Measurements from ENCODE around the gene CLSTN3.

The CLSTN3 gene

GRCh38 chr12:7096979-7097378, 33.2 kb upstream of the CLSTN3 start:
- Histone ChIP-seq H3K27ac (no peak overlapping the region), H3K79me2 (ENCODE audit: insufficient read depth, low read depth) (no peaks in the 10 kb centered on the region), H3K36me3 (ENCODE audit: insufficient read depth) (no peaks in the 10 kb centered on the region), H2AFZ (ENCODE audit: low read depth) (no peak overlapping the region), H3K4me2 (no peak overlapping the region), H3K4me3 (IDR thresholded peaks at IDR 0.05; ENCODE audit: insufficient read depth, low read depth, low read length) (no peak overlapping the region), H3K27me3 (ENCODE audit: insufficient read depth, low read depth) (no peaks in the 10 kb centered on the region), H3K9ac (no peak overlapping the region), H3K4me1 (ENCODE audit: low read depth, poor library complexity, severe bottlenecking) (peaks cover 8% of the 10 kb centered on the region), H4K20me1 (ENCODE audit: insufficient read depth) (no peaks in the 10 kb centered on the region)
- TF ChIP-seq CTCF (conservative IDR thresholded peaks at IDR 0.05; ENCODE audit: low read depth, low read length), result no peak

- H3K27me3 ChIP-seq (ENCODE audit: insufficient read depth, low read depth), result no peaks in the 10 kb centered on the region
- H3K36me3 ChIP-seq (ENCODE audit: insufficient read depth), result no peaks in the 10 kb centered on the region
- H3K9ac ChIP-seq, result no peak overlapping the region
- no peak overlapping the region for H3K4me2 ChIP-seq
- H4K20me1 ChIP-seq (ENCODE audit: insufficient read depth), result no peaks in the 10 kb centered on the region
- no peak overlapping the region for H2AFZ ChIP-seq (ENCODE audit: low read depth)
- H3K79me2 ChIP-seq (ENCODE audit: insufficient read depth, low read depth), result no peaks in the 10 kb centered on the region
- no peaks in the 10 kb centered on the region for H3K4me1 ChIP-seq (ENCODE audit: low read depth, poor library complexity, severe bottlenecking)
- H3K4me3 ChIP-seq (IDR thresholded peaks at IDR 0.05; ENCODE audit: insufficient read depth, low read depth, low read length), result no peak overlapping the region
- no peak overlapping the region for H3K27ac ChIP-seq
- no peak for TF ChIP-seq CTCF (conservative IDR thresholded peaks at IDR 0.05; ENCODE audit: low read depth, low read length)
Observed at GRCh38 chr12:7099290-7099996, 30.7 kb upstream of the CLSTN3 start.

- H3K27ac ChIP-seq, result no peak overlapping the region
- no peak overlapping the region for H2AFZ ChIP-seq (ENCODE audit: low read depth)
- no peaks in the 10 kb centered on the region for H3K4me1 ChIP-seq (ENCODE audit: low read depth, poor library complexity, severe bottlenecking)
- H3K4me2 ChIP-seq, result no peak overlapping the region
- no peaks in the 10 kb centered on the region for H4K20me1 ChIP-seq (ENCODE audit: insufficient read depth)
- TF ChIP-seq CTCF (conservative IDR thresholded peaks at IDR 0.05; ENCODE audit: low read depth, low read length), result no peak
- H3K27me3 ChIP-seq (ENCODE audit: insufficient read depth, low read depth), result no peaks in the 10 kb centered on the region
- H3K36me3 ChIP-seq (ENCODE audit: insufficient read depth), result no peaks in the 10 kb centered on the region
- no peak overlapping the region for H3K4me3 ChIP-seq (IDR thresholded peaks at IDR 0.05; ENCODE audit: insufficient read depth, low read depth, low read length)
- no peaks in the 10 kb centered on the region for H3K79me2 ChIP-seq (ENCODE audit: insufficient read depth, low read depth)
- no peak overlapping the region for H3K9ac ChIP-seq
Observed at GRCh38 chr12:7100239-7100638, 29.9 kb upstream of the CLSTN3 start.

- no peaks in the 10 kb centered on the region for H4K20me1 ChIP-seq (ENCODE audit: insufficient read depth)
- H3K4me2 ChIP-seq, result no peak overlapping the region
- no peak overlapping the region for H3K9ac ChIP-seq
- no peaks in the 10 kb centered on the region for H3K36me3 ChIP-seq (ENCODE audit: insufficient read depth)
- H2AFZ ChIP-seq (ENCODE audit: low read depth), result no peak overlapping the region
- no peaks in the 10 kb centered on the region for H3K27me3 ChIP-seq (ENCODE audit: insufficient read depth, low read depth)
- no peak for TF ChIP-seq CTCF (conservative IDR thresholded peaks at IDR 0.05; ENCODE audit: low read depth, low read length)
- no peaks in the 10 kb centered on the region for H3K4me1 ChIP-seq (ENCODE audit: low read depth, poor library complexity, severe bottlenecking)
- no peaks in the 10 kb centered on the region for H3K79me2 ChIP-seq (ENCODE audit: insufficient read depth, low read depth)
- no peak overlapping the region for H3K4me3 ChIP-seq (IDR thresholded peaks at IDR 0.05; ENCODE audit: insufficient read depth, low read depth, low read length)
- no peak overlapping the region for H3K27ac ChIP-seq
Observed at GRCh38 chr12:7101047-7101693, 29.0 kb upstream of the CLSTN3 start.

Measured in KMS-11 (cell line).